GM12878 (cell line): ENCODE data around the gene IL1RAPL1. TPM values are rescaled to one million over a fixed set of nuclear protein-coding genes. Genes with fewer than 3 reads are reported as not detected.

Experiments used
- ATAC-seq: fragments of 200-7000 bp; cut with Tn5 transposase; 3 replicates; pipeline ENCODE4 v1.9.1; 2020; ENCODE audit warnings: mild to moderate bottlenecking, moderate library complexity
- BruUV-seq: library from RNA; stranded (reverse); fragments of 400-500 nt; replicated peaks from 2 replicates; lab custom pipeline; 2021; lab: Mats Ljungman, UMichigan
- CTCF ChIA-PET: fragments of 300-600 bp; sonication (Branson Sonifier 250); formaldehyde crosslinking; extraction: SDS; loops from one replicate; lab custom pipeline; 2021; ENCODE audit warnings: inconsistent platforms; lab: Yijun Ruan, JAX
- POLR2A ChIA-PET: fragments of 350-600 bp; formaldehyde crosslinking; extraction: SDS; loops from one replicate; lab custom pipeline; 2021; ENCODE audit warnings: inconsistent platforms; lab: Charles Lee
- RAD21 ChIA-PET: fragments of 300-600 bp; sonication (Branson Sonifier 250); formaldehyde crosslinking; loops from one replicate; lab custom pipeline; 2023; ENCODE audit warnings: antibody characterized with exemption; ENCODE audit not compliant: unreplicated experiment; lab: Charles Lee
- SMC1A ChIA-PET: fragments of 300-600 bp; sonication (Branson Sonifier 250); formaldehyde crosslinking; loops from one replicate; lab custom pipeline; 2023; ENCODE audit not compliant: unreplicated experiment, uncharacterized antibody; lab: Charles Lee
- DNase-seq: peaks from one replicate; pipeline ENCODE4 v3.0.0-alpha.2; 2011; ENCODE audit warnings: low read depth, low spot score
- FAIRE-seq: peaks from 3 replicates; lab custom pipeline; 2011; peaks lifted over from hg19 to GRCh38; lab: Jason Lieb, UNC
- H2AFZ ChIP-seq: 2 replicates; pipeline ENCODE4 v1.6.0; 2011; ENCODE audit warnings: low read depth, low read length, control low read depth; ENCODE audit not compliant: control insufficient read depth
- H3K27ac ChIP-seq: 2 replicates; pipeline ENCODE4 v1.5.1; 2011; ENCODE audit warnings: control low read depth; ENCODE audit not compliant: control insufficient read depth, insufficient read depth
- H3K27me3 ChIP-seq, 2 experiments: replicated peaks in 1 of 2; 2 replicates each; pipeline versions ENCODE4 v1.6.0 to v1.6.1; 2011; ENCODE audit warnings: low read length in 1 of 2; ENCODE audit not compliant: control insufficient read depth in 2 of 2, insufficient read depth in 2 of 2
- H3K36me3 ChIP-seq, 2 experiments: 2 replicates each; pipeline ENCODE4 v1.5.1; 2011; ENCODE audit warnings: low read length in 1 of 2; ENCODE audit not compliant: control insufficient read depth in 2 of 2, insufficient read depth in 2 of 2
- H3K4me1 ChIP-seq: 2 replicates; pipeline ENCODE4 v1.6.1; 2011; ENCODE audit warnings: mild to moderate bottlenecking, low read length, moderate library complexity, mixed read lengths; ENCODE audit not compliant: control insufficient read depth, insufficient read depth
- H3K4me2 ChIP-seq: 2 replicates; pipeline ENCODE4 v1.6.0; 2011; ENCODE audit warnings: control low read depth; ENCODE audit not compliant: control insufficient read depth, insufficient read depth
- H3K4me3 ChIP-seq: fragments of 200-600 bp; sonication (generic); 2 replicates; pipeline ENCODE4 v1.5.1; 2016
- H3K79me2 ChIP-seq: 2 replicates; pipeline ENCODE4 v1.6.0; 2011; ENCODE audit warnings: low read length; ENCODE audit not compliant: control insufficient read depth, insufficient read depth
- H3K9ac ChIP-seq: 2 replicates; pipeline ENCODE4 v1.8.0; 2011; ENCODE audit warnings: low read length, control low read depth, mixed read lengths; ENCODE audit not compliant: control insufficient read depth, insufficient read depth
- H3K9me3 ChIP-seq: replicated peaks from 3 replicates; pipeline ENCODE4 v1.5.1; 2011; ENCODE audit warnings: mild to moderate bottlenecking, low read length; ENCODE audit not compliant: control insufficient read depth, insufficient read depth
- H4K20me1 ChIP-seq: 2 replicates; pipeline ENCODE4 v1.6.0; 2011; ENCODE audit not compliant: control insufficient read depth, insufficient read depth
- CREB1 ChIP-seq: IDR thresholded peaks from 2 replicates; pipeline ENCODE4 v1.6.1; 2012; ENCODE audit warnings: low read depth, mild to moderate bottlenecking, inconsistent platforms
- MTA2 ChIP-seq: fragments of 450-650 bp; IDR thresholded peaks from 2 replicates; pipeline ENCODE4 v1.6.1; 2016; ENCODE audit warnings: low read depth, mild to moderate bottlenecking, moderate library complexity
- MTA3 ChIP-seq: IDR thresholded peaks from 2 replicates; pipeline ENCODE4 v1.6.1; 2012; ENCODE audit warnings: low read length, inconsistent platforms, borderline replicate concordance
- SIN3A ChIP-seq: IDR thresholded peaks from 2 replicates; pipeline ENCODE4 v1.6.1; 2012; ENCODE audit warnings: low read depth, low read length, improper control_type of control experiment
- SUPT20H ChIP-seq: IDR thresholded peaks from 2 replicates; pipeline ENCODE4 v1.6.1; 2011; ENCODE audit warnings: low read depth, mild to moderate bottlenecking, low read length, moderate library complexity, borderline replicate concordance; ENCODE audit not compliant: control insufficient read depth
- TCF7 ChIP-seq: IDR thresholded peaks from 2 replicates; pipeline ENCODE4 v1.6.1; 2014; ENCODE audit warnings: antibody characterized with exemption, borderline replicate concordance
- YY1 ChIP-seq: IDR thresholded peaks from 2 replicates; pipeline ENCODE4 v1.6.1; 2011; ENCODE audit warnings: low read depth, mild to moderate bottlenecking, low read length
- WGBS: methylation state at CpG from one replicate; pipeline ENCODE4 v1.1.6; 2016; ENCODE audit warnings: low lambda C conversion rate; ENCODE audit not compliant: insufficient replicate concordance, insufficient coverage; ENCODE audit errors: missing lambda C conversion rate; 5-methylcytosine and 5-hydroxymethylcytosine counted together
- in situ Hi-C: fragments of 300-500 bp; cut with MboI; formaldehyde crosslinking; loops from 9 replicates; pipeline ENCODE4 v1.14.3; 2018; ENCODE audit warnings: mixed read lengths
- intact Hi-C: fragments of 100-400 bp; cut with micrococcal nuclease; formaldehyde crosslinking; loops from one replicate; pipeline ENCODE4 v1.14.2; 2022; ENCODE audit not compliant: unreplicated experiment
- polyA plus RNA-seq, 11 experiments: library from polyadenylated mRNA; depleted of rRNA in 4 of 11; unstranded in 6 of 11; stranded (reverse) in 5 of 11; fragments of >200 nt; fragmentation: Nextera tagmentation in 4 of 11; fragmentation: Illumina TruSeq in 1 of 11; extraction: Ambion mirVana in 4 of 11; extraction: Trizol in 1 of 11; gene quantifications; 1 replicate in 1 of 11; 2 replicates in 10 of 11; pipeline versions ENCODE4 v1.2.1 to v1.2.3, GENCODE V29; 2011 to 2016; ENCODE audit warnings: inconsistent platforms in 2 of 11, missing spikeins in 2 of 11, low read depth in 1 of 11
- total RNA-seq, 4 experiments: library from RNA; depleted of rRNA in 3 of 4; stranded (reverse); fragments of >200 nt in 3 of 4; fragmentation: Illumina TruSeq in 1 of 4; extraction: Trizol in 1 of 4; gene quantifications; 2 replicates each; pipeline versions ENCODE4 v1.2.1 to v1.2.3, GENCODE V29; 2013 to 2021
- TF ChIP-seq, protein P1 (sequence below): fragments of 450-650 bp; formaldehyde crosslinking; IDR thresholded peaks from 2 replicates; pipeline ENCODE4 v1.4.0; 2022; ENCODE audit warnings: mild to moderate bottlenecking, moderate library complexity
- TF ChIP-seq, protein P2 (sequence below): IDR thresholded peaks from 2 replicates; pipeline ENCODE4 v1.6.1; 2011; ENCODE audit warnings: borderline replicate concordance, low read depth, mild to moderate bottlenecking, moderate library complexity, mixed read lengths, low read length; ENCODE audit not compliant: insufficient read depth; ENCODE audit errors: extremely low read length

The IL1RAPL1 gene
- total and polyA plus RNA-seq, 10 of the 15 experiments (the other 5 are each of a cell fraction or from before 2014, with no cell fraction given) = not detected

DNA sequence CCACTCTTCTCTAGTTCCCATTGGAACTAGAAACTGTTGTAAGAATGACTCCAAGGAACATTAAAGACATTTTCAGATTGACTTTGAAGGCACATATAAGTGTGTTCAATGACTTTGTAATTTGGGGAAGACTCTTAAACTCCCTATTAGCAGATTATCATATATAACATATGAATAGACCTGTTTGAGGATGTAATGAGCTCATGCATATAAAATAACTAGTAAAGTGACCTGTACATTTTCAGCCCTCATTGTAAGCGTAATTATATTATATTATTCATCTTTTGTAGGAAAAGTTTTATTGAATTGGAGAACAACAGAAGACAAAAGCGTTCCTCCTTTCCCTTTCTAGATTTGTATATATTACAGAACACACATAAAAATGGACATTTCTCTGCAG, 455.1 kb downstream of the IL1RAPL1 start:
- SMC1A ChIA-PET = no interaction called here

More for the DNA sequence above, 455.1 kb downstream of the IL1RAPL1 start:
- intact Hi-C loops (no loop called here), in situ Hi-C loops (no loop called here)
- H3K4me1 ChIP-seq = no peaks in the 10 kb centered on the region
- no peaks in the 10 kb centered on the region for H4K20me1 ChIP-seq
- CTCF ChIA-PET = no interaction called here
- H3K4me2 ChIP-seq = no peak overlapping the region
- 11% methylated on average over 2 of the region's 2 CpGs for WGBS
- H2AFZ ChIP-seq = no peak overlapping the region
- no peaks in the 10 kb centered on the region for H3K27me3 ChIP-seq
- FAIRE-seq (no peak), DNase-seq (no peak), ATAC-seq (no peak)
- no TSS peak for BruUV-seq
- RAD21 ChIA-PET = no interaction called here
- H3K36me3 ChIP-seq = no peaks in the 10 kb centered on the region
- POLR2A ChIA-PET = no interaction called here
- H3K27ac ChIP-seq = no peak overlapping the region
- H3K9ac ChIP-seq = no peak overlapping the region
- H3K79me2 ChIP-seq = no peaks in the 10 kb centered on the region
- H3K9me3 ChIP-seq = no peaks in the 10 kb centered on the region
- H3K4me3 ChIP-seq = no peak overlapping the region
- TF ChIP-seq, protein P1, sequence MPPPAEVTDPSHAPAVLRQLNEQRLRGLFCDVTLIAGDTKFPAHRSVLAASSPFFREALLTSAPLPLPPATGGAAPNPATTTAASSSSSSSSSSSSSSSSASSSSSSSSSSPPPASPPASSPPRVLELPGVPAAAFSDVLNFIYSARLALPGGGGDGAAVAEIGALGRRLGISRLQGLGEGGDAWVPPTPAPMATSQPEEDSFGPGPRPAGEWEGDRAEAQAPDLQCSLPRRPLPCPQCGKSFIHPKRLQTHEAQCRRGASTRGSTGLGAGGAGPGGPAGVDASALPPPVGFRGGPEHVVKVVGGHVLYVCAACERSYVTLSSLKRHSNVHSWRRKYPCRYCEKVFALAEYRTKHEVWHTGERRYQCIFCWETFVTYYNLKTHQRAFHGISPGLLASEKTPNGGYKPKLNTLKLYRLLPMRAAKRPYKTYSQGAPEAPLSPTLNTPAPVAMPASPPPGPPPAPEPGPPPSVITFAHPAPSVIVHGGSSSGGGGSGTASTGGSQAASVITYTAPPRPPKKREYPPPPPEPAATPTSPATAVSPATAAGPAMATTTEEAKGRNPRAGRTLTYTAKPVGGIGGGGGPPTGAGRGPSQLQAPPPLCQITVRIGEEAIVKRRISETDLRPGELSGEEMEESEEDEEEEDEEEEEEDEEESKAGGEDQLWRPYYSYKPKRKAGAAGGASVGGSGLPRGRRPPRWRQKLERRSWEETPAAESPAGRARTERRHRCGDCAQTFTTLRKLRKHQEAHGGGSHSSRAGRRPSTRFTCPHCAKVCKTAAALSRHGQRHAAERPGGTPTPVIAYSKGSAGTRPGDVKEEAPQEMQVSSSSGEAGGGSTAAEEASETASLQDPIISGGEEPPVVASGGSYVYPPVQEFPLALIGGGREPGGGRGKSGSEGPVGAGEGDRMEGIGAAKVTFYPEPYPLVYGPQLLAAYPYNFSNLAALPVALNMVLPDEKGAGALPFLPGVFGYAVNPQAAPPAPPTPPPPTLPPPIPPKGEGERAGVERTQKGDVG = no peak
- no peak for TF ChIP-seq YY1
- TF ChIP-seq, protein P2, sequence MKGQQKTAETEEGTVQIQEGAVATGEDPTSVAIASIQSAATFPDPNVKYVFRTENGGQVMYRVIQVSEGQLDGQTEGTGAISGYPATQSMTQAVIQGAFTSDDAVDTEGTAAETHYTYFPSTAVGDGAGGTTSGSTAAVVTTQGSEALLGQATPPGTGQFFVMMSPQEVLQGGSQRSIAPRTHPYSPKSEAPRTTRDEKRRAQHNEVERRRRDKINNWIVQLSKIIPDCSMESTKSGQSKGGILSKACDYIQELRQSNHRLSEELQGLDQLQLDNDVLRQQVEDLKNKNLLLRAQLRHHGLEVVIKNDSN = no peak
- TF ChIP-seq SIN3A = no peak
- no peak for TF ChIP-seq TCF7
- no peak for TF ChIP-seq MTA3
- TF ChIP-seq CREB1 = no peak
- no peak for TF ChIP-seq MTA2
- no peak for TF ChIP-seq SUPT20H
